GM19455 (cell line): ENCODE results near the gene CXorf38.
"Not testable (repeated sequence)": the region's sequence is repeated elsewhere in the genome, so short reads cannot be mapped to it uniquely, and the experiment has no call there.

Experiments
- ATAC-seq: cut with Tn5 transposase; IDR thresholded peaks from one replicate; pipeline ENCODE4 v1.9.1; 2021; ENCODE audit not compliant: unreplicated experiment

Gene CXorf38

DNA sequence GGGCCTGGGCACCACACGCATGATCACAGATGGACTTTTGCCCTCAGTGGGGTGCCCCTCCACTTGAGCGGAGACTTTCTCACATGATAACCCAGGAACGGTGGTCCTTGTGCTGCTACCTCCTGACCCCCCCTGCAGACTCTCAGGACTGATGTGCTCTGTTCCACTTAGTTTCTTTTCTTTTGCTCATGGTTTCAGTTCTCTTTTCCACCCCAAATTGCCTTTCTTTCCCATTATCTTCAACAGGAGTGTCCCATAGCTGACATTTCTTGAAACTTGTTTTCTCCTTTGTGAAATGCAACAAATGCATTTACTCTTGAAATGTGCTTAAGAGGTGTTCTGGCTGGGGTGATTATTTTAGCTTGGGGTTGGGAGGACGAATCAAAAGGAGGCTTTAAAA, 15.2 kb downstream of the CXorf38 start:
- ATAC-seq: no peak

DNA sequence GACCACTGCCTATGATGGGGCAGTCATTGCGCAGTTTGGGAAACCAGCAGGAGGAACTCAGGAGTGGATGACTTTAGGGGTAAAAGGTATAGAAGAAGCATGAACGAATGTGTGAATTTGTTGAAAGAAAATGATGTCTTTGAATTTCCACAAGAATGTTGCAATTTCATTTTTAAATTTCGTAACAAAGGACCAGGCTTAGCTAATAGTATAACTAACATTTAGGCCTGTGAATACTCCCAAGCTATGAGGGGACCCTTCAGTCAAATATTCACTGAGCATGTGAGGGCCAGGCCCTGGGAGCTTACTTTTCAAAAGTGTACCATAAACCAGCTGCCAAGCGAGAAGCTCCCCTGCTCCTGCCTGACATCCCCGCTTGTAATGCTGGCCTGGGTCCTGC, 18.9 kb downstream of the CXorf38 start:
- no peak for ATAC-seq

GRCh38 chrX:40625294-40625693, 22.1 kb downstream of the CXorf38 start:
- ATAC-seq: no peak

DNA sequence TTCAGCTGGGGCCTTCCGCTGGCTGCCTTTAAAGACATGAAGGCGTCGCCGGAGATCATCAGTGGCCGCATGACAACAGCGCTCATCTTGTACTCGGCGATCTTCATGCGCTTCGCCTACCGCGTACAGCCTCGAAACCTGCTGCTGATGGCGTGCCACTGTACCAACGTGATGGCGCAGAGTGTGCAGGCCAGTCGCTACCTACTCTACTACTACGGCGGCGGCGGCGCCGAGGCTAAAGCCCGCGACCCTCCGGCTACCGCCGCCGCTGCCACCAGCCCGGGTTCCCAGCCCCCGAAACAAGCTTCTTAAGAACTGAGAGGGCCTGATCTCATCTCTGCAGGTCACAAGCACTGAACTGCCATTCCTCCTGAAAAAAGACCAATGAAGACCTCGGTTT, 23.7 kb downstream of the CXorf38 start:
- ATAC-seq: no peak

GRCh38 chrX:40623139-40623536, 24.2 kb downstream of the CXorf38 start, which contains the start of gene MPC1L:
Gene MPC1L (plus strand): TSS chrX:40623428. CDS start chrX:40623566, 138 bp downstream.
- no peak for ATAC-seq

GRCh38 chrX:40622479-40623138, 24.8 kb downstream of the CXorf38 start:
- ATAC-seq: no peak

DNA sequence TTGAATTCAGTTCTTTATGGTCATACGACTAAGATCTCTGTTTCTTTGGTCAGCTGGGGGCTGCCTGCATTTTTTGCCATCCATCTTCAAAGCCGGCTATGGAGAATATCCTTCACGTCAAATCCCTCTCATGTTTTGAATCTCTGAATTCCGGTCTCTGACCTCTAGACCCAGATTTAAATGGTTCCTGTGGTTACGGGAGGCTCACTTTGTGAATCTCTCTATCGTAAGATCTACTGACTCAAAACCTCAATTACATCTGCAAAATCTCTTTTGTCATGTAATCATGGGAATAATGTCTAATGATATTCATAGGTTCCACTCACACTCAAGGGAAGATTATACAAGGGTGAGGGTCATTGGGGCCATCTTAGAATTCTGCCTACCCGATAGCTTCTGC, 29.8 kb downstream of the CXorf38 start:
- ATAC-seq: no peak

DNA sequence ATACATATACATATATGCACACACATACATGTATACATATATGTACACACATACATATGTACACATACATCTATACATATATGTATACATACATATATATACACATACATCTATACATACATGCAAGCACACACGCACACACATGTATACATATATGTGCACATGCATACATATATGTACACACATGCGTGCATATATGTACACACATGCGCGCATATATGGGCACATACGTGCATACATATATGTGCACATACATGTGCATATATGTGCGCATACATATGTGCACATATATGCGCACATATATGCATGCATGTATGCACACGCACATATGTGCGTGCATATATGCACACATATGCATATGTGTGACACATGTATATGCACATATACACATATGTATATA, 31.4 kb downstream of the CXorf38 start:
- no peak for ATAC-seq

DNA sequence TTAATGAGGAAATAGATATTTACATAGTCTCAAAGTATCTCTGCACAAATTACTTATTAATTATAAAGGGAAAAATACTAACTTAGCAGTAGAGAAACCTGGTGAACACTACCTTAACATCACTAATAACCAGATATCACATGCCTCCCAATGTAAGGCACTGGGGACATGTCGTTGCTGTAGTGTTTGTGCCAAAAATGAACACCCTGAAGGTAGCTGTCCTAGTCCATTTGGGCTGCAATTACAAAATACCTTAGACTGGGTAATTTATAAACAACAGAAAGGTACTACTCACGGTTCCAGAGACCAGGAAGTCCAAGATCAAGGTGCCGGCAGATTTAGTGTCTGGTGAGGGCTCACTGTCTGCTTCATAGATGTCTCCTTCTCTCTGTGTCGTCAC, 34.9 kb downstream of the CXorf38 start:
- no peak for ATAC-seq

DNA sequence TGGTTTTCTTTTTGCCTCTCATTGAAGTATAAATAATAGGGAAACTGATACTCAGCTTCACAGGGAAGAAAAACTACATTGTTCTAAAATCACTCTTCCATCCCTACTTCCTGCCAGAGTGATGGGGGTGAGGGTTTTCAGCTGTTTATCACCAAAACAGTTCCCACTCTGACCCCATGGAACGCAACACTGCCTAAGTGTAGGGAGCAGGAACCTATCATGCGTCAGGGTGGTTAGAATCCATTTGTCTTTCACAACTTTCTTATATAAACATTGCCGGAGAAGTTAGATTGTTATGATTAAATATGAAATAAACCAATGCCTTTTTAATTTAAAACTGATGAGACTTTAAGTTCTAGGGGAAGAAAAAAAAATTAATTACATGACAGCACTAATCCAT, 40.0 kb downstream of the CXorf38 start:
- no peak for ATAC-seq

- no peak for ATAC-seq
These were observed 43.9 kb downstream of the CXorf38 start for GRCh38 chrX:40603446-40603845.

GRCh38 chrX:40589616-40590321, 57.6 kb downstream of the CXorf38 start:
- ATAC-seq: not testable (repeated sequence)

- not testable (repeated sequence) for ATAC-seq
These were observed 59.7 kb downstream of the CXorf38 start for GRCh38 chrX:40587623-40588022.

DNA sequence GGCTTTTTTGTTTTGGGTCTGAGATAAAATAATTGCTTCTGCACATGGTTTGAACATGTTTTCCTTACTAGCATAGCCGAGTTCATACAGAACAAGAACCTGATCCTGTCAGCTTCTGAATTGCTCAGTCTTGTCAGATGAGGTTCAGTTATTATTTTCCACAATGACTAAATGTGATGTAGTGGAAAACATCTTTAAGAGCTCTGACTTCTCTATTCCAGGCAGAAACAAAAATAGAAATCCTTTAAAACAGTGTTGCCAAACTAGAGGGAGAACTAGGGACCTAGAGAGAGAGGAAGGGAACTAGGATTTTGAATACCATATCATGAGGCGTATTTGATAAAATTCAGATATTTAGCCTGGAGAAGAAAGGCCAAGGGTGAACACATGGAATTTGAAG, 64.5 kb downstream of the CXorf38 start:
- ATAC-seq: no peak

- not testable (repeated sequence) for ATAC-seq
These were observed 65.2 kb downstream of the CXorf38 start for GRCh38 chrX:40582178-40582577.

GRCh38 chrX:40581336-40581920, 65.9 kb downstream of the CXorf38 start:
- peak; percentile 6 for ATAC-seq

- peak; percentile 98 for ATAC-seq
These were observed 66.6 kb downstream of the CXorf38 start, which contains the start of gene ATP6AP2 for GRCh38 chrX:40580537-40581335. Gene ATP6AP2 (plus strand): TSS chrX:40580970. CDS start chrX:40581066, 96 bp downstream.

DNA sequence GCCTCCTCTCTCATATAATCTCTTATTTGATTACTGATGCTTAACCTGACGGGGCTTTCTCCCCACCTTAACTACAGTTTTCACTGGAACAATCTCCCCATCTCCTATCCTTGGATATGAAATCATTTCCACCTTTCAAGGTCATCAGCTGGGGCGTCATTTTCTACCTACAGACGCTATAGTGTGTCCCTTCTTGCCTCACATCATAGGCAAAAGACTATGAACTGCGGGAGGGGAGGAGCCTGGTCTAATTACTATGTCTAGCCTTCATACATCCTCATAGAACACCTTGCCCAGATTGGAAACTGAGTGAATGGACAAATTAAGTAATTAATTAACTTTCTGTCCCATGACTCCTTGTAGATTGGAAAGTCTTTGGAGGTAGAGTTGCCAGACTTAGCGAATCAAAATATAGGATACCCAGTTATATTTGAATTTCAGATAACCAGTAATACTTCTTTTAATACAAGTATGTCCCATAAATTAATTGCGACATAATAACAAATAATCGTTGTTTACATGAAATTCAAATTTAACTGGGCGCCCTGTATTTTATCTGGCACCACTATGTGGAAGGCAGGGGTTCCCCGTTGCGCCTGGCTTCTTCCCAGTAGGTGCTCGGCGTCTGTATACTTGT, 67.3 kb downstream of the CXorf38 start:
- ATAC-seq: peak; percentile 52

- ATAC-seq: no peak
These were observed 68.2 kb downstream of the CXorf38 start for GRCh38 chrX:40579141-40579540.

DNA sequence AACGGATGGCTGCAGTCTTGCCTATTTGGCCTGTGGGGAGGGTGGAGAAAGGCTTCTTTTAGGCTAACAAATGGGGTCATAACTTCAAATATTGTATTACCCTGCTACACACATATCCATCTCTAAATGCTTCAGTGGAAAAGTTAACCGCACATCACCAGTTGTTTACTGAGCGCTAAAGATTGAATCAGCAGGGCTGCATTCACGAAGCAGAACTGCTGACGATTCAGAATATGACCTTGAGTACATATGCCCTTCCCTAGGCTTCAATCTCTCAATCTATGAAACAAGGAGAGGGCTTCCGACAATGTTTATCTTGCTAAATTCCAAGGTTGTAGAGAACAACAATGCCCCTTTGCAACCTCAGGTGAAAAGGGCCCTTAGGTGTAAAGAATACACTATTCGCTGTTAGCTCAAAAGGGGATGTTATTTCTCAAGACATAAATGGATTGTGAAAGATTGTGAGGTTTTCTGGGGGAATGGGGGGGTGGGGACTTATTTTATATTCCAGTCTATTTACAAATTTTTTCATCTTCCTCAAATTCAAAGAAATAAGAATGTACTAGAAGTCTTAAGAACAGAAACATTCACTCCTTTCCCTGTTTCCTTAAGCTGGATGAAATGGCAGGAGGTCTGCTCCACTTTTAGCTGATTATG, 69.2 kb downstream of the CXorf38 start:
- no peak for ATAC-seq
